ENCODE measurements around the gene UBTD2. TPM values are rescaled to one million over a fixed set of nuclear protein-coding genes. Genes with fewer than 3 reads are reported as not detected.

The UBTD2 gene
- total and polyA plus RNA-seq, 9 of the 15 experiments (the other 6 are each of a cell fraction or from before 2014, with no cell fraction given): 0.01 to 0.46 (median 0.15) TPM; not detected in 1

DNA sequence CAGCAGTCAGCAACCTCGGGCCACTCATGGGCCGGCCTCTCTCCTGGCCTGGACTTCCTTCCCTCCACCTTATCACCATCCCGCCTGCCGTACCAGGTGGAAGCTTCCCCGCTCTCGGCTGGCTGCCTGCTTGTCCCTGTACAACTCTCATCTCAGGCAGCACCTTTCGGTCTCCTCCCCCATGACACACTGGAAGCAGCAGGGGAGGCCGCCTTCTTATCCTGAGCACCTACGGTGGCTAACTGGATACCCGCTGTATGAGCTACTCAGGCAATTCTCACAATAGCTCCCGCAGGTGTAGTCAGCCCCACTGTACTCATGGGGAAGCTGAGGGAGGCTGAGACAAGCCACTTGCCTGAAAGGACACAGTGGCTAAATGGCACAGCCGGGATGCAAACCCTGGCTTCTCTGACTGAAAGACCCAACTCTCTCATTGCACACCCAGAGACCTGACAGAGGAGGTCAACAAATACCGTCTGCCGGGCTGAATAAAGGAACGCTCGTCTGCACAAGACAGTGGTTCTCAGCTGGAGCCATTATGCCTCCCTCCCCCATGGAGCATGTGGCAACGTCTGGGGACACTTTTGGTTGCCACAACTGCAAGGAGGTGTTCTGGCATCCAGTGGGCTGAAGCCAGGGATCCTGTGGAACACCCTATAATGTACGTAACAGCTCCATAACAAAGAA is 105.1 kb downstream of the UBTD2 start (continued):
- TF ChIP-seq MGA (IDR thresholded peaks at IDR 0.05) (peak; percentile 58), ZZZ3 (IDR thresholded peaks at IDR 0.05) (no peak), ZNF778 (CRISPR knock-in tag; IDR thresholded peaks at IDR 0.05) (no peak), ATF2 (CRISPR knock-in tag; IDR thresholded peaks at IDR 0.05) (no peak), NCOA1 (IDR thresholded peaks at IDR 0.05; ENCODE audit: low read depth) (peak; percentile 48; the same call in 1 of the 2 replicates), TCF3 (CRISPR knock-in tag; IDR thresholded peaks at IDR 0.05) (peak; percentile 65), NFIC (IDR thresholded peaks at IDR 0.05) (peak; percentile 38), TEAD2 (tag; IDR thresholded peaks at IDR 0.05) (no peak), ELF4 (CRISPR knock-in tag; IDR thresholded peaks at IDR 0.05) (no peak), TFAP4 (CRISPR knock-in tag; IDR thresholded peaks at IDR 0.05; ENCODE audit: borderline replicate concordance) (peak; percentile 70), EP300 (IDR thresholded peaks at IDR 0.05; ENCODE audit: low read length) (peak; percentile 37; the same call in 1 of the 2 replicates), NCOA4 (IDR thresholded peaks at IDR 0.05; ENCODE audit: partially characterized antibody) (no peak), ETV5 (CRISPR knock-in tag; IDR thresholded peaks at IDR 0.05; ENCODE audit: low read depth) (peak; percentile 74), ARID1B (IDR thresholded peaks at IDR 0.05) (peak; percentile 69), ZNF431 (CRISPR knock-in tag; IDR thresholded peaks at IDR 0.05) (0 out of 2 replicates have a peak, but pooled peaks have one; percentile 28)
